HG03103 (cell line): ENCODE measurements around the gene SNAI1.
A peak's percentile ranks its signal among the peaks of the same experiment; 100 is the strongest.
"Not testable (repeated sequence)": the region's sequence is repeated elsewhere in the genome, so short reads cannot be mapped to it uniquely, and the experiment has no call there.

ENCODE experiments used
- ATAC-seq: cut with Tn5 transposase; IDR thresholded peaks from one replicate; pipeline ENCODE4 v1.9.1; 2021; ENCODE audit warnings: low read depth; ENCODE audit not compliant: unreplicated experiment

Gene SNAI1

GRCh38 chr20:49982346-49983122, at the start of gene SNAI1:
TSS of gene SNAI1 (plus strand) at chr20:49982980. CDS start at chr20:49983060, 80 bp downstream.
- ATAC-seq: peak; percentile 74

- no peak for ATAC-seq
These were observed 47.0 kb upstream of the SNAI1 start for GRCh38 chr20:49935746-49936152.

GRCh38 chr20:49936153-49937026, 46.4 kb upstream of the SNAI1 start, which contains the start of gene RNF114:
TSS of gene RNF114 (plus strand) at chr20:49936397. CDS start at chr20:49936413, 16 bp downstream.
- ATAC-seq: peak; percentile 50

- ATAC-seq: no peak
These were observed 45.5 kb upstream of the SNAI1 start for GRCh38 chr20:49937027-49937929.

GRCh38 chr20:49938173-49939163, 44.3 kb upstream of the SNAI1 start:
- ATAC-seq: no peak

- no peak for ATAC-seq
These were observed 41.3 kb upstream of the SNAI1 start for GRCh38 chr20:49941456-49941855.

- ATAC-seq: no peak
These were observed 40.5 kb upstream of the SNAI1 start for GRCh38 chr20:49942303-49942702.

GRCh38 chr20:49942942-49943341, 39.8 kb upstream of the SNAI1 start:
- no peak for ATAC-seq

GRCh38 chr20:49945306-49945700, 37.5 kb upstream of the SNAI1 start:
- ATAC-seq: no peak

- no peak for ATAC-seq
These were observed 36.9 kb upstream of the SNAI1 start for GRCh38 chr20:49945701-49946477.

GRCh38 chr20:49948178-49948577, 34.6 kb upstream of the SNAI1 start:
- no peak for ATAC-seq

- no peak for ATAC-seq
These were observed 33.8 kb upstream of the SNAI1 start for GRCh38 chr20:49948809-49949507.

GRCh38 chr20:49951151-49951550, 31.6 kb upstream of the SNAI1 start:
- ATAC-seq: no peak

- ATAC-seq: no peak
These were observed 27.6 kb upstream of the SNAI1 start for GRCh38 chr20:49955167-49955566.

- ATAC-seq: not testable (repeated sequence)
These were observed 26.9 kb upstream of the SNAI1 start for GRCh38 chr20:49955830-49956396.

GRCh38 chr20:49956689-49957088, 26.1 kb upstream of the SNAI1 start:
- ATAC-seq: no peak

GRCh38 chr20:49957089-49957938, 25.5 kb upstream of the SNAI1 start:
- ATAC-seq: not testable (repeated sequence)
